Measurements from ENCODE around the gene PALD1.

GRCh38 chr10:70579234-70580002 is 100.9 kb downstream of the PALD1 start:
- TF ChIP-seq POLR2AphosphoS5 (IDR thresholded peaks at IDR 0.05; ENCODE audit: low read depth, low read length): no peak
- no peak for TF ChIP-seq POLR2A (IDR thresholded peaks at IDR 0.05; ENCODE audit: low read depth, low read length)

Data from GM12892 (cell line).